ENCODE measurements around the gene POPDC2. TPM values are rescaled to one million over a fixed set of nuclear protein-coding genes. Genes with fewer than 3 reads are reported as not detected.

POPDC2 gene
- total and polyA plus RNA-seq, 2 experiments from 2014 or later, result 0.74 TPM; not detected in 1

DNA sequence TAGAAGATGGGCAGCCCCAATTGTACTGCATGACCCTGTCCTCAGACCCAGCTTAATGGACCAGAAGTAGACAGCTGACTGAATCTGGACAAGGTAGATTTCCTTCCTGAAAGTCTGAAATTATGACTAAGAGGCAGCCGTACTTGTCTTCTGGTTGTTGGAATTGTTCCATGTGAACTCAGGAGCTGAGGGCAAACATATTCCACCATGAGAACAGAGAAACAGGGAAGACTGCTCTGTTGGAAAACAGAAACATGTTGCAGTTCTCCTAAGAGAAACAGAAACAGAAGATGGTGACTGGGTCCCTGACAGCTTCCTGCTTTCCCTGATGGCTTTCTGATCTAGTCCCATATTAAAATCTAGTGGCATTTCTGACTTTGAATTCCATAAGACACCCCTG lies 24.1 kb downstream of the POPDC2 start:
- no peaks in the 10 kb centered on the region for H3K79me2 ChIP-seq (ENCODE audit: insufficient read depth)
- 5 to 11% methylated on average over 1 of the region's 1 CpG for WGBS, 2 experiments (ENCODE audit: low coverage in 1 of 2, low lambda C conversion rate in 2 of 2, missing lambda C conversion rate in 2 of 2)
- peak overlapping the region; percentile 58 for H2AFZ ChIP-seq
- peak; percentile 46 for DNase-seq
- H3K4me3 ChIP-seq, result no peak overlapping the region
- in situ Hi-C loops (cut with MboI), result no loop called here
- TF ChIP-seq EZH2 (IDR thresholded peaks at IDR 0.05; ENCODE audit: insufficient read depth, poor library complexity, severe bottlenecking), result no peak
- TF ChIP-seq EZH2phosphoT487 (IDR thresholded peaks at IDR 0.05; ENCODE audit: insufficient read depth, low read depth), result no peak
- no peak overlapping the region for H3K9ac ChIP-seq
- H4K20me1 ChIP-seq (ENCODE audit: insufficient read depth), result no peaks in the 10 kb centered on the region
- H3K4me2 ChIP-seq (ENCODE audit: unreplicated experiment), result peak overlapping the region; percentile 9
- H3K36me3 ChIP-seq (ENCODE audit: low read depth), result no peaks in the 10 kb centered on the region
- no peaks in the 10 kb centered on the region for H3K27me3 ChIP-seq (replicated peaks; ENCODE audit: insufficient read depth)
- H3F3A ChIP-seq (ENCODE audit: insufficient read depth), result peaks cover 33% of the 10 kb centered on the region
- H3K4me1 ChIP-seq (ENCODE audit: insufficient read depth), result peaks cover 38% of the 10 kb centered on the region
- no peaks in the 10 kb centered on the region for H3K9me2 ChIP-seq (ENCODE audit: insufficient read depth)
- peak overlapping the region; percentile 95; the same call in 1 of the 2 replicates for H3K27ac ChIP-seq
- H3K9me3 ChIP-seq (ENCODE audit: low read depth), result no peaks in the 10 kb centered on the region

GRCh38 chr3:119635719-119636118 lies 24.7 kb downstream of the POPDC2 start:
- Histone ChIP-seq H4K20me1 (ENCODE audit: insufficient read depth) (no peaks in the 10 kb centered on the region), H3K27me3 (replicated peaks; ENCODE audit: insufficient read depth) (no peaks in the 10 kb centered on the region), H3K9ac (no peak overlapping the region), H3K9me3 (ENCODE audit: low read depth) (no peaks in the 10 kb centered on the region), H2AFZ (peak overlapping the region; percentile 58), H3K4me1 (ENCODE audit: insufficient read depth) (peaks cover 43% of the 10 kb centered on the region), H3K79me2 (ENCODE audit: insufficient read depth) (no peaks in the 10 kb centered on the region), H3F3A (ENCODE audit: insufficient read depth) (peaks cover 33% of the 10 kb centered on the region), H3K27ac (no peak overlapping the region), H3K4me2 (ENCODE audit: unreplicated experiment) (peak overlapping the region; percentile 9), H3K9me2 (ENCODE audit: insufficient read depth) (no peaks in the 10 kb centered on the region), H3K36me3 (ENCODE audit: low read depth) (no peaks in the 10 kb centered on the region), H3K4me3 (no peak overlapping the region)
- DNase-seq, result peak; percentile 39
- no peak for TF ChIP-seq EZH2phosphoT487 (IDR thresholded peaks at IDR 0.05; ENCODE audit: insufficient read depth, low read depth)
- WGBS, 2 experiments (ENCODE audit: low coverage in 1 of 2, low lambda C conversion rate in 2 of 2, missing lambda C conversion rate in 2 of 2), result 48 to 50% methylated on average over 10 of the region's 10 CpGs
- in situ Hi-C loops (cut with MboI), result no loop called here

DNA sequence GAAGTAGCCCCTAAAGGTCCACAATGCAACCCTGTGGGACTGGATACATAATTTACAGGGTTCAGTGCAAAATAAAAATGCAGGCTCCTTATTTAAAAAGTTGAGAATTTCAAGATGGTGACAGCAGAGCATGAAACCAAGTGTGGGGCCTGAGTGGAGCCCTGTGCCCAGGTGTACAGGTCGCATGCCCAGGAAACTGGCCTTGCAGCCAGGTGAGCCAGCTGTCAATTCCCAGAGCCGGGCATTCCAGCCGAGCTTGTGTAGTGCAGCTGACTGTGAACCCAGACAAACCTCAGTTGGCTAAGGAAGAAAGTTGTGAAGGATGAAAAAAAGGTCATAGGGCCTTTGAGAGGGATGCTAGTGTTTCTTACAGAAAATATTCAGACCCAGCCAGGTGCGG lies 27.6 kb downstream of the POPDC2 start:
- WGBS, 2 experiments (ENCODE audit: low coverage in 1 of 2, low lambda C conversion rate in 2 of 2, missing lambda C conversion rate in 2 of 2), result 93 to 96% methylated on average over 4 of the region's 4 CpGs
- H3F3A ChIP-seq (ENCODE audit: insufficient read depth), result peaks cover 17% of the 10 kb centered on the region; the same call in 1 of the 2 replicates
- H3K27ac ChIP-seq, result no peak overlapping the region
- H2AFZ ChIP-seq, result no peak overlapping the region
- no peaks in the 10 kb centered on the region for H4K20me1 ChIP-seq (ENCODE audit: insufficient read depth)
- H3K9ac ChIP-seq, result no peak overlapping the region
- H3K4me3 ChIP-seq, result no peak overlapping the region
- H3K9me2 ChIP-seq (ENCODE audit: insufficient read depth), result no peaks in the 10 kb centered on the region
- DNase-seq, result no peak
- H3K4me2 ChIP-seq (ENCODE audit: unreplicated experiment), result no peak overlapping the region
- in situ Hi-C loops (cut with MboI), result no loop called here
- no peaks in the 10 kb centered on the region for H3K27me3 ChIP-seq (replicated peaks; ENCODE audit: insufficient read depth)
- no peaks in the 10 kb centered on the region for H3K9me3 ChIP-seq (ENCODE audit: low read depth)
- peaks cover 35% of the 10 kb centered on the region for H3K4me1 ChIP-seq (ENCODE audit: insufficient read depth)
- no peaks in the 10 kb centered on the region for H3K36me3 ChIP-seq (ENCODE audit: low read depth)
- TF ChIP-seq EZH2phosphoT487 (IDR thresholded peaks at IDR 0.05; ENCODE audit: insufficient read depth, low read depth) (no peak), EZH2 (IDR thresholded peaks at IDR 0.05; ENCODE audit: insufficient read depth, poor library complexity, severe bottlenecking) (no peak)
- H3K79me2 ChIP-seq (ENCODE audit: insufficient read depth), result no peaks in the 10 kb centered on the region

GRCh38 chr3:119632216-119632615 lies 28.2 kb downstream of the POPDC2 start:
- no peak for TF ChIP-seq EZH2 (IDR thresholded peaks at IDR 0.05; ENCODE audit: insufficient read depth, poor library complexity, severe bottlenecking)
- TF ChIP-seq EZH2phosphoT487 (IDR thresholded peaks at IDR 0.05; ENCODE audit: insufficient read depth, low read depth), result no peak
- H2AFZ ChIP-seq, result no peak overlapping the region
- H4K20me1 ChIP-seq (ENCODE audit: insufficient read depth), result no peaks in the 10 kb centered on the region
- WGBS, 2 experiments (ENCODE audit: low coverage in 1 of 2, low lambda C conversion rate in 2 of 2, missing lambda C conversion rate in 2 of 2), result 73 to 74% methylated on average over 4 of the region's 4 CpGs
- H3K4me1 ChIP-seq (ENCODE audit: insufficient read depth), result peaks cover 29% of the 10 kb centered on the region
- H3K9me3 ChIP-seq (ENCODE audit: low read depth), result no peaks in the 10 kb centered on the region
- H3K4me3 ChIP-seq, result no peak overlapping the region
- in situ Hi-C loops (cut with MboI), result no loop called here
- DNase-seq, result no peak
- no peaks in the 10 kb centered on the region for H3K79me2 ChIP-seq (ENCODE audit: insufficient read depth)
- H3K27me3 ChIP-seq (replicated peaks; ENCODE audit: insufficient read depth), result no peaks in the 10 kb centered on the region
- H3K9ac ChIP-seq, result no peak overlapping the region
- peaks cover 13% of the 10 kb centered on the region; the same call in 1 of the 2 replicates for H3F3A ChIP-seq (ENCODE audit: insufficient read depth)
- no peak overlapping the region for H3K27ac ChIP-seq
- no peaks in the 10 kb centered on the region for H3K9me2 ChIP-seq (ENCODE audit: insufficient read depth)
- H3K36me3 ChIP-seq (ENCODE audit: low read depth), result no peaks in the 10 kb centered on the region
- H3K4me2 ChIP-seq (ENCODE audit: unreplicated experiment), result no peak overlapping the region

- Histone ChIP-seq H4K20me1 (ENCODE audit: insufficient read depth) (no peaks in the 10 kb centered on the region), H3K27ac (no peak overlapping the region), H3F3A (ENCODE audit: insufficient read depth) (peaks cover 6% of the 10 kb centered on the region; the same call in 1 of the 2 replicates), H3K79me2 (ENCODE audit: insufficient read depth) (no peaks in the 10 kb centered on the region), H3K9me2 (ENCODE audit: insufficient read depth) (no peaks in the 10 kb centered on the region), H3K36me3 (ENCODE audit: low read depth) (no peaks in the 10 kb centered on the region), H3K4me3 (no peak overlapping the region), H3K9ac (no peak overlapping the region), H3K4me2 (ENCODE audit: unreplicated experiment) (no peak overlapping the region), H3K27me3 (replicated peaks; ENCODE audit: insufficient read depth) (no peaks in the 10 kb centered on the region), H2AFZ (peak overlapping the region; percentile 72; the same call in 1 of the 2 replicates), H3K9me3 (ENCODE audit: low read depth) (no peaks in the 10 kb centered on the region), H3K4me1 (ENCODE audit: insufficient read depth) (peaks cover 22% of the 10 kb centered on the region)
- WGBS, 2 experiments (ENCODE audit: low coverage in 1 of 2, low lambda C conversion rate in 2 of 2, missing lambda C conversion rate in 2 of 2), result 74 to 80% methylated on average over 3 of the region's 3 CpGs
- no peak for TF ChIP-seq EZH2 (IDR thresholded peaks at IDR 0.05; ENCODE audit: insufficient read depth, poor library complexity, severe bottlenecking)
- TF ChIP-seq EZH2phosphoT487 (IDR thresholded peaks at IDR 0.05; ENCODE audit: insufficient read depth, low read depth), result no peak
- DNase-seq, result no peak
- in situ Hi-C loops (cut with MboI), result no loop called here
These were observed 28.9 kb downstream of the POPDC2 start for GRCh38 chr3:119631516-119631915.

All from GM23248 (cell line).